GM18511 (cell line): ENCODE data around the gene TENT4B.

Experiments
- ATAC-seq: cut with Tn5 transposase; IDR thresholded peaks from one replicate; pipeline ENCODE4 v1.9.1; 2021; ENCODE audit warnings: mild to moderate bottlenecking, moderate library complexity; ENCODE audit not compliant: unreplicated experiment

The TENT4B gene

GRCh38 chr16:50269769-50270509 lies 116.8 kb downstream of the TENT4B start:
- ATAC-seq: no peak

GRCh38 chr16:50270510-50271147 lies 117.5 kb downstream of the TENT4B start:
- ATAC-seq: no peak

- ATAC-seq: no peak
Observed at GRCh38 chr16:50271148-50272041, 118.3 kb downstream of the TENT4B start.

GRCh38 chr16:50272111-50272571 lies 119.0 kb downstream of the TENT4B start:
- ATAC-seq: no peak

- ATAC-seq: no peak
Observed at GRCh38 chr16:50272687-50273381, 119.7 kb downstream of the TENT4B start.

GRCh38 chr16:50273382-50273690 lies 120.2 kb downstream of the TENT4B start:
- ATAC-seq: no peak

- peak; percentile 79 for ATAC-seq
Observed at GRCh38 chr16:50273888-50274325, 120.8 kb downstream of the TENT4B start.

- ATAC-seq: peak; percentile 60
Observed at GRCh38 chr16:50274326-50275097, 121.4 kb downstream of the TENT4B start.

GRCh38 chr16:50275098-50275415 lies 122.0 kb downstream of the TENT4B start:
- ATAC-seq: no peak

GRCh38 chr16:50275428-50276325 lies 122.6 kb downstream of the TENT4B start:
- no peak for ATAC-seq

- ATAC-seq: no peak
Observed at GRCh38 chr16:50276326-50276640, 123.2 kb downstream of the TENT4B start.

GRCh38 chr16:50276801-50277555 lies 123.9 kb downstream of the TENT4B start:
- no peak for ATAC-seq

GRCh38 chr16:50278251-50278650 lies 125.1 kb downstream of the TENT4B start:
- ATAC-seq: no peak

- ATAC-seq: no peak
Observed at GRCh38 chr16:50279504-50279865, 126.4 kb downstream of the TENT4B start.

GRCh38 chr16:50280932-50281331 lies 127.8 kb downstream of the TENT4B start:
- no peak for ATAC-seq
